ENCODE results near the gene PRLR. TPM values are rescaled to one million over a fixed set of nuclear protein-coding genes. Genes with fewer than 3 reads are reported as not detected.

PRLR gene
- total RNA-seq, 6 experiments from 2014 or later, result 7.4 to 26.8 (median 15.1) TPM

DNA sequence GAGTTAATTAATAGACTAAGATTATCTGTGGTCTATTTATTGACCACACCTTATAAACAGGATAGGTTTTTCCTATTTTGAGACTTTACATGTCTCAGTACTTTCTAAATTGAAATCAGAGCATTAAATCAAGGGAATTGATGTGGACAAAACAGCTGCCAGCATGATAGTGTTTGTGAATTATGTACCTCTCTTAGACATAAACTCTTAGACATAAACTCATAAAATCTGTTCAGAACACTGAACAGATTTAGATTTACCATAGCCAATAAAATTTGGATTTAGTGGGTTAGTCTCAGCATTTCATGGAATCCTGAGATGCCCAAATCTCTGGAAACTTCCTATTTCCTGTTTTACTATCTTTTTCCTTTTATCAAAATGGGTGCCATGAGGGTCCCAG lies 171.0 kb downstream of the PRLR start:
- no peak overlapping the region for H3K4me3 ChIP-seq

DNA sequence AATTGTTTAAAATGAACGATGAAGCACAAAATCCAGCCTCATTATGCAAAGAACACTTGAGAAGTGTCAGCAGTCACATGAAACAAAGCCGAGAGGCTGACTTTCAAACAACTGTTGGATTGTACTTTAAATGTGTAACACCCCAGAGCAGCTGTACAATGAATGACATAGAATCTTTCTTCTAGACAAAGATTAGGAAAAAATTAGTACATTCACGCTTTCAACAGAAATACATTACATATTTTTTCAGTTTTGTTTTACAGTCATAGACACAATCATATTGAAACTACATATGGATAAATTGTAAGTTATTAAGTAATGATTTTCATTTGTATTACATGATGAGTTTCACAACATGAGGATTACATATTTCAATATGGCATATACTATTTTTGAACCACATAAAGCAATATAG lies 171.9 kb downstream of the PRLR start:
- WGBS (ENCODE audit: insufficient coverage, low coverage, low lambda C conversion rate, missing lambda C conversion rate), result 64% methylated on average over 3 of the region's 3 CpGs
- Histone ChIP-seq H3K9me3 (no peaks in the 10 kb centered on the region), H3K4me3 (no peak overlapping the region), H3K27ac (no peak overlapping the region), H3K4me1 (peaks cover 0 to 31% (median 14%) of the 10 kb centered on the region in 4 donors), H3K27me3 (no peaks in the 10 kb centered on the region), H3K36me3 (no peaks in the 10 kb centered on the region)
- TF ChIP-seq, protein P1, sequence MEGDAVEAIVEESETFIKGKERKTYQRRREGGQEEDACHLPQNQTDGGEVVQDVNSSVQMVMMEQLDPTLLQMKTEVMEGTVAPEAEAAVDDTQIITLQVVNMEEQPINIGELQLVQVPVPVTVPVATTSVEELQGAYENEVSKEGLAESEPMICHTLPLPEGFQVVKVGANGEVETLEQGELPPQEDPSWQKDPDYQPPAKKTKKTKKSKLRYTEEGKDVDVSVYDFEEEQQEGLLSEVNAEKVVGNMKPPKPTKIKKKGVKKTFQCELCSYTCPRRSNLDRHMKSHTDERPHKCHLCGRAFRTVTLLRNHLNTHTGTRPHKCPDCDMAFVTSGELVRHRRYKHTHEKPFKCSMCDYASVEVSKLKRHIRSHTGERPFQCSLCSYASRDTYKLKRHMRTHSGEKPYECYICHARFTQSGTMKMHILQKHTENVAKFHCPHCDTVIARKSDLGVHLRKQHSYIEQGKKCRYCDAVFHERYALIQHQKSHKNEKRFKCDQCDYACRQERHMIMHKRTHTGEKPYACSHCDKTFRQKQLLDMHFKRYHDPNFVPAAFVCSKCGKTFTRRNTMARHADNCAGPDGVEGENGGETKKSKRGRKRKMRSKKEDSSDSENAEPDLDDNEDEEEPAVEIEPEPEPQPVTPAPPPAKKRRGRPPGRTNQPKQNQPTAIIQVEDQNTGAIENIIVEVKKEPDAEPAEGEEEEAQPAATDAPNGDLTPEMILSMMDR (IDR thresholded peaks at IDR 0.05), result no peak
- TF ChIP-seq POLR2A (IDR thresholded peaks at IDR 0.05), result no peak
- intact Hi-C loops (cut with DNase I), result no loop called here
- DNase-seq (no peak), ATAC-seq (no peak)

More for the DNA sequence above, 171.0 kb downstream of the PRLR start:
- TF ChIP-seq, protein P1 (IDR thresholded peaks at IDR 0.05), result no peak
- TF ChIP-seq POLR2A (IDR thresholded peaks at IDR 0.05), result no peak
- Histone ChIP-seq H3K27me3 (no peaks in the 10 kb centered on the region), H3K4me1 (peaks cover 0 to 38% (median 14%) of the 10 kb centered on the region in 4 donors), H3K27ac (no peak overlapping the region), H3K36me3 (no peaks in the 10 kb centered on the region), H3K9me3 (no peaks in the 10 kb centered on the region)
- no peak for ATAC-seq
- intact Hi-C loops (cut with DNase I), result no loop called here
- no peak for DNase-seq

DNA sequence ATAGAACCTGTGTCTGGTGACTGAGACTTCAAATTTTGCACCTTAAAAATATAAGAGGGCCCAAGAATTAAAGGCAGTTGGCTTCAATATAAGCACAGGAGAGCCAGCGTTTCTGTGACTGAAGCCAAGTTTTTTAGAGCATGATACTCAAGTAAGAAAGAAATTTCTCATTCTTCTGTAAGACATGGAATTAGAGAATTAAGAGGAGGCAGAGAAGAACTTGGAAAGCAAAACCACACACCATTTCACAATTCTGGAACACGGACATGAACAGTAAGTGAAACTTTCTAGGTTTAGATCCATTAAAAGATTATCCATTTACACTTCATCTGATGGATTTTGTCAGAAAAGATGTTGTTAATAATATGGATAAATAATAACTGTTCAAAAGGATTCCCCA lies 173.6 kb downstream of the PRLR start:
- no peak overlapping the region for H3K4me3 ChIP-seq
- 49% methylated on average over 2 of the region's 2 CpGs for WGBS (ENCODE audit: insufficient coverage, low coverage, low lambda C conversion rate, missing lambda C conversion rate)

DNA sequence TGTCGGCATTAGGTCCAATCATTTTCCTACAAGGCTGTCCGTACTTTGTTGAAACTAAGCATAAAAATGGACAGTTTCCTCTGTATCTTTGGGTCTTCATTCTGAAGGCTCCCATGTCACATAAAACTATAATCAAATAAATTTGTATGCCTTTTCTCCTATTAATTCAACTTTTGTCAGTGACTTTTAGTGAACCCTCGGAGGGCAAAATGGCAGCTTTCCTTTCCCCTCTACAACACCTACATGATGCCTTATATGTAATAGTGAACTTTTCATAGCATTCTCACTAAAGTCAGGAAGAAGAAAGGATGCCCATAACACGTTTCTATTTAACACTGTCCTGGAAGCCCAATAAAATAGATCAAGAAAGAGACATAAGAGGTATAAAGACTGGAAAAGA lies 177.4 kb downstream of the PRLR start:
- Histone ChIP-seq H3K4me3 (no peak overlapping the region), H3K4me1 (peaks cover 0 to 32% (median 14%) of the 10 kb centered on the region in 4 donors), H3K36me3 (no peaks in the 10 kb centered on the region), H3K27me3 (no peaks in the 10 kb centered on the region), H3K27ac (no peak overlapping the region), H3K9me3 (no peaks in the 10 kb centered on the region)
- ATAC-seq (no peak), DNase-seq (no peak)
- intact Hi-C loops (cut with DNase I), result no loop called here
- 83% methylated on average over 4 of the region's 4 CpGs for WGBS (ENCODE audit: insufficient coverage, low coverage, low lambda C conversion rate, missing lambda C conversion rate)
- TF ChIP-seq, protein P1 (IDR thresholded peaks at IDR 0.05), result no peak
- no peak for TF ChIP-seq POLR2A (IDR thresholded peaks at IDR 0.05)

More for the DNA sequence above, 173.6 kb downstream of the PRLR start:
- Histone ChIP-seq H3K4me1 (peaks cover 0 to 15% (median 7%) of the 10 kb centered on the region in 4 donors), H3K36me3 (no peaks in the 10 kb centered on the region), H3K27ac (no peak overlapping the region), H3K27me3 (no peaks in the 10 kb centered on the region), H3K9me3 (no peaks in the 10 kb centered on the region)
- intact Hi-C loops (cut with DNase I), result no loop called here
- ATAC-seq (no peak), DNase-seq (no peak)
- TF ChIP-seq, protein P1 (IDR thresholded peaks at IDR 0.05), result no peak
- no peak for TF ChIP-seq POLR2A (IDR thresholded peaks at IDR 0.05)

Data from right lobe of liver (tissue), 6 donors.